Esophagus muscularis mucosa (tissue), 4 donors: Measurements from ENCODE around the gene TP63.

ENCODE experiments used
- CTCF ChIP-seq, 3 experiments: fragments of 200-600 bp in 2 of 3; fragments of 450-650 bp in 1 of 3; sonication (generic) in 2 of 3; IDR thresholded peaks; one replicate each; pipeline ENCODE4 v1.5.1; 2017 to 2019; ENCODE audit warnings: antibody characterized with exemption in 3 of 3, mild to moderate bottlenecking in 2 of 3, moderate library complexity in 1 of 3
- EP300 ChIP-seq: sonication (generic); formaldehyde crosslinking; IDR thresholded peaks from one replicate; pipeline ENCODE4 v1.6.1; 2017; ENCODE audit warnings: antibody characterized with exemption
- POLR2A ChIP-seq: fragments of 450-650 bp; IDR thresholded peaks from one replicate; pipeline ENCODE4 v1.6.1; 2017; ENCODE audit warnings: antibody characterized with exemption, moderate library complexity, mild to moderate bottlenecking, low read depth
- POLR2AphosphoS5 ChIP-seq, 2 donors: sonication (generic); formaldehyde crosslinking; IDR thresholded peaks; one replicate each; pipeline ENCODE4 v1.6.1; 2017; ENCODE audit warnings: antibody characterized with exemption in 2 of 2

- no peak for TF ChIP-seq CTCF (IDR thresholded peaks at IDR 0.05)
- TF ChIP-seq POLR2A, result no peak
- TF ChIP-seq POLR2AphosphoS5 (IDR thresholded peaks at IDR 0.05), result no peak
- no peak for TF ChIP-seq EP300
These were observed 268.0 kb downstream of the TP63 start for GRCh38 chr3:189899186-189899585.
